C4-2B (cell line): ENCODE results near the gene SLC6A7.

ENCODE experiments used
- H3K27ac ChIP-seq: fragments of 450-650 bp; 2 replicates; pipeline ENCODE4 v1.5.1; 2017
- ZFX ChIP-seq: fragments of 450-650 bp; IDR thresholded peaks from 2 replicates; pipeline ENCODE4 v1.6.1; 2017
- TF ChIP-seq, protein P1 (sequence below): fragments of 450-650 bp; conservative IDR thresholded peaks from 2 replicates; pipeline ENCODE4 v1.5.1; 2017; ENCODE audit warnings: mild to moderate bottlenecking

Gene SLC6A7

DNA sequence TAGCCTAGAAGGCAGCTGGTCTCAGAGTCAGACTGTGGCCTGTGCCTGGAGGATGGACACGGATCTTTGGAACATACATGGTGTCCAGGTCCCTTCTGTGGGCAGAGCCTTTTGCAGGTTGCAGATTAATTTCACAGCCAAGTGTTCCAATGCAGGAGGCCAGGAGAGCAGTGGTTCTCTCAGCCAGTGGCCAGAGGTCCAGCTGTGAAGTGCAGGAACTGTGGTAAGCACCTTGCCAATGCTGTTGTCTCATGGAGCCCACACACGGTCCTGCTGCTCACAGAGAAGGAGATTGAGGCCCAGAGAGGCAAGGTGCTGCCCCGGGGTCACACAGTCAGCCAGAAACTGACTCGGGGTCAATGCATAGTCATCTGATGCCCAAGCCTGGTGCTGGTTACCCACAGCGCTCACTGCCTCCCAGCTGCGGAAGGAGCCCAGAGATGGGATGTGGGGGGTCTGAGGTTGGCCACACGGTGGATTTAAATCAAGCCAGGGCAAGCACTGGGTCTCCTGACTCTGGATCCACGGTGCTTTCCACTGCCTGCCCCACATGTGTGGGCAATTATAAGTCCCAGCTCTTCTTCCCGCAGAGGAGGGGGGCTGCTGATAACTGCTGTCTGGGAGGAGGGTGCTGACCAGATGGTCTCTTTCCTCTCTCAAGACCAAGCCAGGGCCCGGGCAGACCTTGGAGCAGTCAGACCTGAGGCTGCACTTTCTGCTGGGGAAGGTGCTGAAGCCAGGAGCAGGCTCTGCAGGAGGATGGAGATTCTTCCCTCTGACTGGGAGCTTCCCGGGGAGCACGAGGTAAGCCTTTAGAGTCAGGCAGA, 37.0 kb upstream of the SLC6A7 start:
- no peak for TF ChIP-seq ZFX
- TF ChIP-seq, protein P1, sequence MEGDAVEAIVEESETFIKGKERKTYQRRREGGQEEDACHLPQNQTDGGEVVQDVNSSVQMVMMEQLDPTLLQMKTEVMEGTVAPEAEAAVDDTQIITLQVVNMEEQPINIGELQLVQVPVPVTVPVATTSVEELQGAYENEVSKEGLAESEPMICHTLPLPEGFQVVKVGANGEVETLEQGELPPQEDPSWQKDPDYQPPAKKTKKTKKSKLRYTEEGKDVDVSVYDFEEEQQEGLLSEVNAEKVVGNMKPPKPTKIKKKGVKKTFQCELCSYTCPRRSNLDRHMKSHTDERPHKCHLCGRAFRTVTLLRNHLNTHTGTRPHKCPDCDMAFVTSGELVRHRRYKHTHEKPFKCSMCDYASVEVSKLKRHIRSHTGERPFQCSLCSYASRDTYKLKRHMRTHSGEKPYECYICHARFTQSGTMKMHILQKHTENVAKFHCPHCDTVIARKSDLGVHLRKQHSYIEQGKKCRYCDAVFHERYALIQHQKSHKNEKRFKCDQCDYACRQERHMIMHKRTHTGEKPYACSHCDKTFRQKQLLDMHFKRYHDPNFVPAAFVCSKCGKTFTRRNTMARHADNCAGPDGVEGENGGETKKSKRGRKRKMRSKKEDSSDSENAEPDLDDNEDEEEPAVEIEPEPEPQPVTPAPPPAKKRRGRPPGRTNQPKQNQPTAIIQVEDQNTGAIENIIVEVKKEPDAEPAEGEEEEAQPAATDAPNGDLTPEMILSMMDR: no peak
- no peak overlapping the region for H3K27ac ChIP-seq

DNA sequence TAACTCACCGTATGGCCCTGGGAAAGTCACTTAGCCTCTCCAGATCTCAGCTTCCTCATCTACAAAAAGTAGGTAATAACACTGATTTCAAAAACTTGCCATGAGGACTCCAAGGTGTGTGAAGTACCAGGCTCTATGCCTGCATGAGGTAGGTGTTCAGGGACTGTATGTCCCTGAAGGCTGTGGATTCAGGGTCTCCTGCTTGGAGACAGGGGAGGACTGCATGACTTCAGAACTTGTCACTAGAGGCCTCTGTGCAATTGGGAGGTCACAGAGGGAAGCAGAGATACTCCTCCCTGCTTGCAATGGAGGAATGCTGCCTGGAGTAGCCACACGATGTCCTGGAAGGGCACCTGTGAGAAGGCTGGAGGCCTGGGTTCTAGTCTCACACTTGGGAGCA, 36.4 kb upstream of the SLC6A7 start:
- TF ChIP-seq ZFX: no peak
- TF ChIP-seq, protein P1: no peak
- H3K27ac ChIP-seq: no peak overlapping the region

DNA sequence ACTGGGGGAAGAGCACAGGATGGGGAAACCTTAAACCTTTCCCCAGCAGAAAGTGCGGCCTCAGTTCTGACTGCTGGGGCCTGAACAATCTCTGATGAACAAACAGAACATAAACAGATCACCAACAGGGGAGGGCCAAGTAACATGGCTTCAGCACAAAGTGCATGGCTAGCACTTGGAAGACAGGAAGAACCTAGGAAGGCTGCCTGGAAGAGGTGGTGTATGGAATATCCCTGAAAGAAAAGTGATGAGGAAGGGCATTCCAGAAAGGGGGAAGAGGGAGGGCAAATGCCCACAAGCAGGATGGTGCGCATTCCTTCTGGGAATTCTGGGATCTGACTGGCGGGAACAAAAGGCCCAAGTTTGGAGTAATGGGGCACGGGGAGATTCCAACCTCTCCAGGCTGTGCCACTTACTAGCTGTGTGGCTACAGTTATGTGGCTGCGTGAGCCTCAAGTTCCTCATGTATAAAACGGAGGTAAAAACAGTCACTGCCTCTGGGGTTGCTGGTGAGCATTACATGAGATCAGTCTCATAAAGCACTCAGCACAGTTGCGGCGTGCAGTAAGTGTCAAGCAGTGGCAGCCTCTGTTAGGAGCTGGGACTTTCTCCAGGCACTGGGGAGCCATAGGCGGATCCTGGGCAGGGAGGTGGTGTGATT, 35.8 kb upstream of the SLC6A7 start:
- TF ChIP-seq, protein P1: no peak
- no peak for TF ChIP-seq ZFX
- H3K27ac ChIP-seq: no peak overlapping the region

DNA sequence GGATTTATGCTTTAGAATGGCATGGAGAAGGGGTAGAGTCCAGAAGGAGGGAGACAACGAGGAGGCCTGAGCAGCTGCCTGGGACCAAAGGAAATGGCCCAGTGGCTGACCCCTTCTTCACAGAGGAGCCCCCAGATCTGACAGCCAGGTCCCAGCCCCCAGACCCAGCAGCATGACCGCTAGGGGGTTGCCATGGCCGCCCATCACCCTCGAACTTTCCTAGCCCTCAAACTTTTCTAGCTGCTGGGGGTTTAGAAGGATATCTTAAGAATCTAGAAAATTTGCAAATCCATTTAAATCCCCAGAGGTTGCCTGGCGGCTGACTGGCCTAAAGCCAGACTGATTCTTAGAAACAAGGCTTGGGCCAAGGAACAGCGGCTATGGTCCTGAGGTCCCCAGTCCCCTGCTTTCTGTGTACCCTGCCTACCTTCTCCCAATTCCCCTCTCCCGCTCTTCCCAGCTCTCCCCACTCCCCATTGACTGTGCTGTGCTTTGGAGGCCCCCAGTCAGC, 35.2 kb upstream of the SLC6A7 start:
- no peak for TF ChIP-seq ZFX
- TF ChIP-seq, protein P1: no peak
- H3K27ac ChIP-seq: no peak overlapping the region

DNA sequence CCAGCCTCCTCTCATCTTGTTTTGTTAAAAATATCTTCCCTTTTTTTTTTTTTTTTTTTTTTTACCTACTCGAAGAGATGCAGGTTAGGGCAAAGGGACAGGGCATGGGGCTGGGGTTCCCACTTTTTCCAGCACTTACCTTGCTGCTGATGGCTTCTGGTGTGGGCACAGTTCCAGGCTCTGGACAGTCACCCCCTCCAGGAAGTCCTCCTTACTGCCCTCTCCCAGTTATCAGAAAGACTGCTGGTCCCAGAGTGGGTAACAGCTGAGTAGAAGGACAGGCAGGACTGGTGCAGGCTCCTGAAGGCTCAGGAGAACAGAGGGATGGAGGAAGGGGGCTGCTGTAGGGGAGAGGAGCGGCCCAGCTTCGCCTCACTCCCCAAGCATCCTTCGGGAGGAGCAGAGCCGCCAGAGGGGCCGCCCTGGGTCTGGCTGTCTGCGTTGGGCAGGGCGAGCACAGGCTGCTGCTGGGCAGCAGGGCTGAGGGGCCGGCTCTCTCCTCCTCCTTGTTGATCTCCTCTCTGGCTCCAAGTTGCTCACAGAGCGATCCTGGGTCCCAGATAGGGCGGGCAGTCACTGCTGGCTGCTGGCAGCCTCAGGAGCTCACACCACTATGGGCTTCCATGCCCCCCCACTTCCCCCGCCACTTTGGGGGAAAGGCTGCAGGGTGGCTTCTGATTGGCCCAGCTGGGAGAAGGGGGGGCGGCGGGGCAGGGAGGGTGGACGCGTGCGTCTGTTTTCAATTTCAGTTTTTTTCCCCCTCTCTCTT, 34.4 kb upstream of the SLC6A7 start, which contains the start of gene PDGFRB:
Gene PDGFRB (minus strand): TSS at position 588 of the 769 bp plus-strand sequence. CDS start 18,798 bp downstream, outside the sequence.
- TF ChIP-seq, protein P1: no peak
- TF ChIP-seq ZFX: no peak
- no peak within 1 kb of the TSS for H3K27ac ChIP-seq

DNA sequence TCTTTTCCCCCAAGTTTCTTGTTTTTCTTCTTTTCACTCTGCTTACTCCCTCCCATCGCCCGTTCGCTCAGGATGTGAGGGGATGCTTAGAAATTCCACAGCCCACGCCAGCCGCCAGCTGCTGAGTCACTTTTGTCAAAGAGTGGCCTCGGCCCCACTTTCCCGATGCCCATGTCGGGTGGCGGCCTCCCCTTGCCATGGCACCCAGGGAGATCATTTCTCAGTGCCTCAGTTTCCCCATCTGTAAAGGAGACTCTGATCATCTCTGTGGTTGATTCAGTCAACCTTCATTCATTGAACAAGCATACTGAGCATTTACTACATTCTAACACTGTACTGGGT, 33.9 kb upstream of the SLC6A7 start:
- no peak overlapping the region for H3K27ac ChIP-seq

More for the DNA sequence above, 33.9 kb upstream of the SLC6A7 start:
- no peak for TF ChIP-seq ZFX
- TF ChIP-seq, protein P1: no peak
